PC-3 (cell line): ENCODE results near the gene MYL7. TPM values are rescaled to one million over a fixed set of nuclear protein-coding genes. Genes with fewer than 3 reads are reported as not detected.

Experiments
- ATAC-seq: fragments of 200-7000 bp; cut with Tn5 transposase; 2 replicates; pipeline ENCODE4 v1.9.1; 2020; ENCODE audit warnings: mild to moderate bottlenecking, moderate library complexity
- BruUV-seq: library from RNA; stranded (reverse); fragments of 400-500 nt; replicated peaks from 2 replicates; lab custom pipeline; 2021; lab: Mats Ljungman, UMichigan
- CTCF ChIA-PET: fragments of 300-600 bp; sonication (Branson Sonifier 250); formaldehyde crosslinking; loops from one replicate; lab custom pipeline; 2022; ENCODE audit warnings: antibody characterized with exemption; lab: Charles Lee
- POLR2A ChIA-PET: fragments of 300-600 bp; sonication (Branson Sonifier 250); formaldehyde crosslinking; loops from one replicate; lab custom pipeline; 2022; ENCODE audit warnings: antibody characterized with exemption; ENCODE audit not compliant: unreplicated experiment; lab: Charles Lee
- DNase-seq: peaks from one replicate; pipeline ENCODE4 v3.0.0-alpha.2; 2015
- H2AFZ ChIP-seq: fragments of 300-600 bp; sonication (generic); 2 replicates; pipeline ENCODE4 v1.6.0; 2016; ENCODE audit warnings: antibody characterized with exemption, low read length
- H3F3A ChIP-seq: fragments of 300-600 bp; sonication (generic); one replicate; pipeline ENCODE4 v1.6.0; 2017; ENCODE audit warnings: antibody characterized with exemption, low read length, control low read depth, mild to moderate bottlenecking; ENCODE audit not compliant: unreplicated experiment
- H3K27ac ChIP-seq: fragments of 300-600 bp; sonication (generic); 2 replicates; pipeline ENCODE4 v1.5.1; 2016; ENCODE audit warnings: mild to moderate bottlenecking, low read length
- H3K27me3 ChIP-seq: fragments of 300-600 bp; sonication (generic); 2 replicates; pipeline ENCODE4 v1.6.1; 2016; ENCODE audit warnings: low read length, mixed read lengths
- H3K36me3 ChIP-seq: fragments of 300-600 bp; sonication (generic); 2 replicates; pipeline ENCODE4 v1.6.1; 2016; ENCODE audit warnings: low read depth, mixed run types, low read length, mixed read lengths
- H3K4me1 ChIP-seq: fragments of 300-600 bp; sonication (generic); 2 replicates; pipeline ENCODE4 v1.5.1; 2016; ENCODE audit warnings: low read length; ENCODE audit not compliant: insufficient read depth
- H3K4me2 ChIP-seq: fragments of 300-600 bp; sonication (generic); 2 replicates; pipeline ENCODE4 v1.6.0; 2016; ENCODE audit warnings: low read length
- H3K4me3 ChIP-seq: fragments of 300-600 bp; sonication (generic); 2 replicates; pipeline ENCODE4 v1.5.1; 2016; ENCODE audit warnings: mild to moderate bottlenecking, low read length, mixed read lengths
- H3K79me2 ChIP-seq: fragments of 300-600 bp; sonication (generic); 2 replicates; pipeline ENCODE4 v1.6.1; 2017; ENCODE audit warnings: low read length, mixed read lengths
- H3K9ac ChIP-seq: fragments of 300-600 bp; sonication (generic); 2 replicates; pipeline ENCODE4 v1.6.0; 2016; ENCODE audit warnings: mild to moderate bottlenecking, low read length
- H3K9me2 ChIP-seq: fragments of 300-600 bp; sonication (generic); replicated peaks from 2 replicates; pipeline ENCODE4 v1.6.1; 2016; ENCODE audit warnings: mixed run types, low read length, mixed read lengths
- H3K9me3 ChIP-seq: fragments of 300-600 bp; sonication (generic); 2 replicates; pipeline ENCODE4 v1.6.1; 2016; ENCODE audit warnings: low read length, mixed read lengths
- H4K20me1 ChIP-seq: fragments of 300-600 bp; sonication (generic); 2 replicates; pipeline ENCODE4 v1.6.1; 2016; ENCODE audit warnings: low read length, mixed read lengths
- CTCF ChIP-seq: fragments of 300-600 bp; sonication (generic); conservative IDR thresholded peaks from 2 replicates; pipeline ENCODE4 v1.5.1; 2017; ENCODE audit warnings: antibody characterized with exemption, low read depth, mild to moderate bottlenecking, low read length
- EZH2 ChIP-seq: fragments of 300-600 bp; sonication (generic); IDR thresholded peaks from one replicate; pipeline ENCODE4 v1.6.1; 2017; ENCODE audit warnings: antibody characterized with exemption, mild to moderate bottlenecking, low read length; ENCODE audit not compliant: unreplicated experiment
- EZH2phosphoT487 ChIP-seq: fragments of 300-600 bp; sonication (generic); IDR thresholded peaks from 2 replicates; pipeline ENCODE4 v1.6.1; 2018; ENCODE audit warnings: mild to moderate bottlenecking, antibody characterized with exemption, low read length, borderline replicate concordance
- intact Hi-C: fragments of 100-400 bp; cut with micrococcal nuclease; formaldehyde crosslinking; loops from 2 replicates; pipeline ENCODE4 v1.9.0; 2023
- total RNA-seq: library from RNA; depleted of rRNA; stranded (reverse); fragments of >200 nt; gene quantifications from 2 replicates; pipeline ENCODE4 v1.2.3, GENCODE V29; 2014

MYL7 gene
- total RNA-seq, 1 experiment from 2014 or later = not detected

DNA sequence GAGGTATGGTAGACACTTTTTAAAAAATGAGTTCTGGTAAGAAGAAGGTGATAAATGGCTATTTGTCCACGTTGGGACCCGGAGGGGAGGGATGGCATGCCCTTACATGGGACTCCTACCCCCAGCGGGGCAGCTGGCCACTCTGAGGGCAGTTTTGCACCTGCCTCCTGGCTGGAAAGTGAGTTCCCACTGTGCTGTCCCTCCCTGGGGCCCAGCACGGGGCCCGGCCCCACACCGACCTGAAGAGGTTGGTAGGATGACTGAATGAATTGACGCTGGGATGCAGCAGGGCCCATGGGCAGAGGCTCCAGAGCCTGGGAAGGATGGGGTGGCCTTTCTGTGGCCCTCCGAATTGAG, 37.6 kb downstream of the MYL7 start:
- no peaks in the 10 kb centered on the region for H3K9me2 ChIP-seq
- POLR2A ChIA-PET = no interaction called here
- no peak overlapping the region for H3K4me2 ChIP-seq
- no peaks in the 10 kb centered on the region for H3K9me3 ChIP-seq
- CTCF ChIA-PET = no interaction called here
- no peaks in the 10 kb centered on the region for H3F3A ChIP-seq
- H3K4me3 ChIP-seq = no peak overlapping the region
- no TSS peak for BruUV-seq
- no peaks in the 10 kb centered on the region for H3K36me3 ChIP-seq
- DNase-seq (no peak), ATAC-seq (no peak)
- no peak overlapping the region for H3K9ac ChIP-seq
- H3K27me3 ChIP-seq = no peaks in the 10 kb centered on the region
- no peak overlapping the region for H2AFZ ChIP-seq
- H3K4me1 ChIP-seq = no peaks in the 10 kb centered on the region
- TF ChIP-seq EZH2phosphoT487 = no peak
- no peak for TF ChIP-seq EZH2
- TF ChIP-seq CTCF = no peak
- intact Hi-C loops = no loop called here
- H4K20me1 ChIP-seq = no peaks in the 10 kb centered on the region
- H3K27ac ChIP-seq = no peak overlapping the region
- no peaks in the 10 kb centered on the region for H3K79me2 ChIP-seq

- no peak for DNase-seq
- H3K9ac ChIP-seq = no peak overlapping the region
- CTCF ChIA-PET = no interaction called here
- no peak; the same call in 1 of the 2 replicates for ATAC-seq
- no peak overlapping the region for H3K27ac ChIP-seq
- BruUV-seq = no TSS peak
- intact Hi-C loops = no loop called here
- H3F3A ChIP-seq = no peaks in the 10 kb centered on the region
- no peak overlapping the region for H3K4me3 ChIP-seq
- H3K27me3 ChIP-seq = no peaks in the 10 kb centered on the region
- H3K9me2 ChIP-seq = no peaks in the 10 kb centered on the region
- no peaks in the 10 kb centered on the region for H3K4me1 ChIP-seq
- H3K4me2 ChIP-seq = no peak overlapping the region
- no peak overlapping the region for H2AFZ ChIP-seq
- POLR2A ChIA-PET = no interaction called here
- no peaks in the 10 kb centered on the region for H3K9me3 ChIP-seq
- no peaks in the 10 kb centered on the region for H3K36me3 ChIP-seq
- H3K79me2 ChIP-seq = no peaks in the 10 kb centered on the region
- TF ChIP-seq CTCF = no peak
- no peak for TF ChIP-seq EZH2
- TF ChIP-seq EZH2phosphoT487 = no peak
- H4K20me1 ChIP-seq = no peaks in the 10 kb centered on the region
These were observed 38.1 kb downstream of the MYL7 start for GRCh38 chr7:44102846-44103565.

- CTCF ChIA-PET = no interaction called here
- Histone ChIP-seq H3K4me3 (no peak overlapping the region), H3K9me2 (no peaks in the 10 kb centered on the region), H3K9me3 (no peaks in the 10 kb centered on the region), H3K9ac (no peak overlapping the region), H3F3A (no peaks in the 10 kb centered on the region), H3K4me2 (no peak overlapping the region), H3K27ac (no peak overlapping the region), H3K36me3 (no peaks in the 10 kb centered on the region), H3K4me1 (no peaks in the 10 kb centered on the region), H2AFZ (no peak overlapping the region), H3K79me2 (no peaks in the 10 kb centered on the region), H4K20me1 (no peaks in the 10 kb centered on the region), H3K27me3 (no peaks in the 10 kb centered on the region)
- ATAC-seq = no peak
- POLR2A ChIA-PET = no interaction called here
- no peak for TF ChIP-seq EZH2phosphoT487
- no peak for TF ChIP-seq EZH2
- no peak for TF ChIP-seq CTCF
- no peak for DNase-seq
- BruUV-seq = no TSS peak
- intact Hi-C loops = no loop called here
These were observed 38.9 kb downstream of the MYL7 start for GRCh38 chr7:44101966-44102845.
